Anterior cingulate cortex (tissue), 58 donors: ENCODE measurements around the gene DDN.
A peak's percentile ranks its signal among the peaks of the same experiment; 100 is the strongest.

Source experiments
- DNase-seq, 58 donors: peaks; one replicate each; lab custom pipeline; 2025; lab: John Stamatoyannopoulos, UW

The DDN gene

GRCh38 chr12:49032276-49032675, 33.1 kb upstream of the DDN start:
- no peak for DNase-seq

- DNase-seq = no peak
These were observed 32.5 kb upstream of the DDN start for GRCh38 chr12:49031573-49032161.

- no peak for DNase-seq
These were observed 31.8 kb upstream of the DDN start for GRCh38 chr12:49030714-49031572.

- DNase-seq = no peak
These were observed 30.9 kb upstream of the DDN start for GRCh38 chr12:49030119-49030518.

- DNase-seq = no peak
These were observed 29.6 kb upstream of the DDN start for GRCh38 chr12:49028666-49029275.

- no peak for DNase-seq
These were observed 28.8 kb upstream of the DDN start for GRCh38 chr12:49027846-49028555.

GRCh38 chr12:49026678-49027480, 27.7 kb upstream of the DDN start:
- no peak for DNase-seq

- DNase-seq = no peak
These were observed 26.9 kb upstream of the DDN start for GRCh38 chr12:49026101-49026500.

- DNase-seq = no peak
These were observed 26.3 kb upstream of the DDN start for GRCh38 chr12:49025463-49025862.

GRCh38 chr12:49024543-49024942, 25.4 kb upstream of the DDN start:
- no peak for DNase-seq

- DNase-seq = no peak
These were observed 24.6 kb upstream of the DDN start for GRCh38 chr12:49023812-49024211.

GRCh38 chr12:49022558-49023178, 23.5 kb upstream of the DDN start:
- DNase-seq = no peak

GRCh38 chr12:49021292-49021915, 22.2 kb upstream of the DDN start:
- DNase-seq = no peak

GRCh38 chr12:49020441-49020840, 21.3 kb upstream of the DDN start:
- no peak for DNase-seq

- no peak for DNase-seq
These were observed 20.5 kb upstream of the DDN start for GRCh38 chr12:49019443-49020324.

- DNase-seq = no peak
These were observed 19.9 kb upstream of the DDN start for GRCh38 chr12:49019120-49019430.

- DNase-seq = peak; percentile 62 to 97 (median 92)
These were observed 19.3 kb upstream of the DDN start, which contains the start of gene PRKAG1 for GRCh38 chr12:49018261-49019119. Gene PRKAG1, minus strand, starts transcription at chr12:49018776. Its CDS starts 36 bp downstream, at chr12:49018740.
